ENCODE data around the gene NDUFA1. TPM values are rescaled to one million over a fixed set of nuclear protein-coding genes. Genes with fewer than 3 reads are reported as not detected.
"Not testable (repeated sequence)": the region's sequence is repeated elsewhere in the genome, so short reads cannot be mapped to it uniquely, and the experiment has no call there.

Gene NDUFA1
- total and polyA plus RNA-seq, 2 of the 13 experiments (the other 11 are each of a cell fraction or from before 2014, with no cell fraction given), result 150 to 167 TPM

DNA sequence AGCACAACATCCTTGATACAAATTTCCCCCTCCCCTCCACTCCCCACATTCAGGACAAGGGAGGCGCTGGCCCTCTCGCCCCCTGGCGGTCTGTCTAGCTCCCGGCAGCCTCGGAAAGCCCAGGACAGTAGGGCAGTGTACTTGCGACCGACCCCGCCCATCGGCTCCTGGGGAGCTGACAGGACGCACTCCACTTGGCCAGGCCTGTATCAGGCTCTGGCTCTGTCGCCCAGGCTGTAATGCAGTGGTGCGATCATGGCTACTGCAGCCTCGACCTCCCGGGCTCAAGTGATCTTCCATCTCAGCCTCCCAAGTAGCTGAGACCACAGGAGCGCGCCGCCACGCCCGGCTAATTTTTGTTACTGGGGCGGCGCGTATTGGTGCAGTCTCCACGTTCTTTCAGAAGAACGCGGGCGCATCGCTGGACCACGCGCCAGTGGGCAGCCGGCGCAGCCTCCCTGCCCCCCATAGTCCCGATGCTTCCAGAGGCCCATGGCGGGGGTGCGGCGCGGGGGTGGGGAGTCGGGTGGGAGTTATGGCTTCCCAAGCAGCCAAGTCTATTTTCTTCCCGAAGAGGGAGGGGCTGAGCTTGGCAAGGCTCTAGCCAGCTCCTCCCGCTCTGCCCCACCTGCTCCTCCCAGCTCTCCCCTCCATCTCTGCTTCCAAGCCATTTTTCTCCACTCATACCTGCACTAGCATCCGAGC, 16.2 kb downstream of the NDUFA1 start (continued):
- no peak for TF ChIP-seq AKAP8 (CRISPR knock-in tag; IDR thresholded peaks at IDR 0.05)
- TF ChIP-seq ZFP91 (CRISPR knock-in tag; IDR thresholded peaks at IDR 0.05; ENCODE audit: borderline replicate concordance), result 0 out of 2 replicates have a peak, but pooled peaks have one; percentile 7
- TF ChIP-seq ZNF121 (CRISPR knock-in tag; IDR thresholded peaks at IDR 0.05), result peak; percentile 66
- TF ChIP-seq GZF1 (CRISPR knock-in tag; IDR thresholded peaks at IDR 0.05), result no peak
- TF ChIP-seq XRCC5 (optimal IDR thresholded peaks at IDR 0.05; ENCODE audit: low read length), result peak; percentile 72
- 0 out of 2 replicates have a peak, but pooled peaks have one; percentile 18 for TF ChIP-seq RAD21 (CRISPR knock-in tag; IDR thresholded peaks at IDR 0.05)
- peak; percentile 18; the same call in 1 of the 2 replicates for TF ChIP-seq ZNF331 (CRISPR knock-in tag; IDR thresholded peaks at IDR 0.05)

DNA sequence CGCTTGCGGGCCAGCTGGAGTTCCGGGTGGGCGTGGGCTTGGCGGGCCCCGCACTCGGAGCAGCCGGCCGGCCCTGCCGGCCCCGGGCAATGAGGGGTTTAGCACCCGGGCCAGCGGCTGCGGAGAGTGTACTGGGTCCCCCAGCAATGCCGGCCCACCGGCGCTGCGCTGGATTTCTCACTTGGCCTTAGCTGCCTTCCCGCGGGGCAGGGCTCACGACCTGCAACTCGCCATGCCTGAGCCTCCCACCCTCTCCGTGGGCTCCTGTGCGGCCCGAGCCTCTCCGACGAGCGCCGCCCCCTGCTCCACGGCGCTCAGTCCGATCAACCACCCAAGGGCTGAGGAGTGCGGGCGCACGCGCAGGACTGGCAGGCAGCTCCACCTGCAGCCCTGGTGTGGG, 19.0 kb downstream of the NDUFA1 start:
- H3K9ac ChIP-seq (ENCODE audit: insufficient read depth, low read depth, low read length); H3K79me2 ChIP-seq (ENCODE audit: insufficient read depth, low read length); intact Hi-C loops (cut with micrococcal nuclease; ENCODE audit: unreplicated experiment); H4K20me1 ChIP-seq (ENCODE audit: insufficient read depth, low read length); POLR2A ChIA-PET; H3K4me3 ChIP-seq (replicated peaks in 1 of 3; ENCODE audit: insufficient read depth in 1 of 3, low read depth in 2 of 3, low read length in 3 of 3); H3K27ac ChIP-seq (ENCODE audit: extremely low read length, insufficient read depth, low read length); DNase-seq (ENCODE audit: low spot score); H3K36me3 ChIP-seq (replicated peaks in 1 of 2; ENCODE audit: control insufficient read depth in 1 of 2, insufficient read depth in 2 of 2, low read length in 2 of 2); CTCF ChIA-PET (ENCODE audit: low intra/inter-chr PET ratio, low total read pairs); H3K4me1 ChIP-seq (ENCODE audit: insufficient read depth, low read length); H3K4me2 ChIP-seq (ENCODE audit: low read depth, low read length); H3K9me3 ChIP-seq (ENCODE audit: low read length); H3K27me3 ChIP-seq (ENCODE audit: control insufficient read depth in 1 of 2, insufficient read depth in 2 of 2, low read length in 2 of 2); BruUV-seq (replicated peaks); in situ Hi-C loops (cut with HindIII; ENCODE audit: extremely low pct_ligation_motif_present, low pct_unique_long_range_greater_than_20kb); H2AFZ ChIP-seq (ENCODE audit: low read length); ATAC-seq; FAIRE-seq: not testable (repeated sequence)
- WGBS (ENCODE audit: low lambda C conversion rate), result 97% methylated on average over 6 of the region's 36 CpGs

- H3K79me2 ChIP-seq (ENCODE audit: insufficient read depth, low read length); POLR2A ChIA-PET; intact Hi-C loops (cut with micrococcal nuclease; ENCODE audit: unreplicated experiment); CTCF ChIA-PET (ENCODE audit: low intra/inter-chr PET ratio, low total read pairs); H3K9ac ChIP-seq (ENCODE audit: insufficient read depth, low read depth, low read length); H2AFZ ChIP-seq (ENCODE audit: low read length); H4K20me1 ChIP-seq (ENCODE audit: insufficient read depth, low read length); H3K4me1 ChIP-seq (ENCODE audit: insufficient read depth, low read length); H3K36me3 ChIP-seq (replicated peaks in 1 of 2; ENCODE audit: control insufficient read depth in 1 of 2, insufficient read depth in 2 of 2, low read length in 2 of 2); BruUV-seq (replicated peaks); ATAC-seq; H3K4me3 ChIP-seq (replicated peaks in 1 of 3; ENCODE audit: insufficient read depth in 1 of 3, low read depth in 2 of 3, low read length in 3 of 3); FAIRE-seq; H3K27me3 ChIP-seq (ENCODE audit: control insufficient read depth in 1 of 2, insufficient read depth in 2 of 2, low read length in 2 of 2); H3K9me3 ChIP-seq (ENCODE audit: low read length); in situ Hi-C loops (cut with HindIII; ENCODE audit: extremely low pct_ligation_motif_present, low pct_unique_long_range_greater_than_20kb); H3K27ac ChIP-seq (ENCODE audit: extremely low read length, insufficient read depth, low read length); H3K4me2 ChIP-seq (ENCODE audit: low read depth, low read length); DNase-seq (ENCODE audit: low spot score): not testable (repeated sequence)
- 89% methylated on average over 14 of the region's 16 CpGs for WGBS (ENCODE audit: low lambda C conversion rate)
Observed at GRCh38 chrX:119891961-119892692, 20.5 kb downstream of the NDUFA1 start.

All from HepG2 (cell line).